Caco-2 (cell line): Measurements from ENCODE around the gene AK3. TPM values are rescaled to one million over a fixed set of nuclear protein-coding genes. Genes with fewer than 3 reads are reported as not detected.

Experiments
- BruUV-seq: library from RNA; stranded (reverse); fragments of 400-500 nt; replicated peaks from 2 replicates; lab custom pipeline; 2021; lab: Mats Ljungman, UMichigan
- CTCF ChIA-PET: fragments of 300-600 bp; sonication (Branson Sonifier 250); formaldehyde crosslinking; loops from one replicate; lab custom pipeline; 2022; ENCODE audit warnings: antibody characterized with exemption; lab: Charles Lee
- POLR2A ChIA-PET: fragments of 300-600 bp; sonication (Branson Sonifier 250); formaldehyde crosslinking; loops from one replicate; lab custom pipeline; 2022; ENCODE audit warnings: antibody characterized with exemption; lab: Charles Lee
- DNase-seq, 2 experiments: peaks; one replicate each; pipeline versions ENCODE4 v3.0.0 to v3.0.0-alpha.2; 2020 to 2022
- H3K27me3 ChIP-seq: replicated peaks from 2 replicates; pipeline ENCODE4 v1.6.0; 2011; ENCODE audit warnings: low read length; ENCODE audit not compliant: control insufficient read depth, insufficient read depth
- H3K36me3 ChIP-seq: 2 replicates; pipeline ENCODE4 v1.5.1; 2011; ENCODE audit warnings: low read length; ENCODE audit not compliant: control insufficient read depth, insufficient read depth
- H3K4me1 ChIP-seq: fragments of 250-450 bp; sonication (Bioruptor Pico); 2 replicates; pipeline ENCODE4 v1.5.1; 2020; ENCODE audit warnings: mild to moderate bottlenecking
- H3K4me3 ChIP-seq: 2 replicates; pipeline ENCODE4 v1.5.1; 2011; ENCODE audit warnings: low read depth, mild to moderate bottlenecking, control low read depth, low read length
- H3K9me3 ChIP-seq: fragments of 250-450 bp; sonication (Bioruptor Pico); 2 replicates; pipeline ENCODE4 v1.5.1; 2020; ENCODE audit warnings: mild to moderate bottlenecking, moderate library complexity
- H3K27ac Mint-ChIP-seq: one replicate; pipeline ENCODE4 v1.8.0; 2022; ENCODE audit warnings: mixed read lengths; ENCODE audit not compliant: unreplicated experiment
- H3K27me3 Mint-ChIP-seq: one replicate; pipeline ENCODE4 v1.8.0; 2022; ENCODE audit warnings: mixed read lengths; ENCODE audit not compliant: insufficient read depth, unreplicated experiment
- H3K36me3 Mint-ChIP-seq: one replicate; pipeline ENCODE4 v1.8.0; 2022; ENCODE audit warnings: mild to moderate bottlenecking, mixed read lengths; ENCODE audit not compliant: insufficient read depth, unreplicated experiment
- H3K4me1 Mint-ChIP-seq: one replicate; pipeline ENCODE4 v1.8.0; 2022; ENCODE audit warnings: low read depth, mixed read lengths; ENCODE audit not compliant: unreplicated experiment
- H3K4me3 Mint-ChIP-seq: one replicate; pipeline ENCODE4 v1.8.0; 2022; ENCODE audit warnings: mild to moderate bottlenecking, moderate library complexity, mixed read lengths; ENCODE audit not compliant: unreplicated experiment
- H3K9me3 Mint-ChIP-seq: one replicate; pipeline ENCODE4 v1.8.0; 2022; ENCODE audit warnings: mixed read lengths; ENCODE audit not compliant: unreplicated experiment
- intact Hi-C: fragments of 100-400 bp; cut with micrococcal nuclease; formaldehyde crosslinking; loops from one replicate; pipeline ENCODE4 v1.10.0; 2022; ENCODE audit not compliant: unreplicated experiment
- total RNA-seq: library from RNA; stranded (reverse); gene quantifications from 2 replicates; pipeline ENCODE4 v1.2.3, GENCODE V29; 2022
- TF ChIP-seq, protein P1 (sequence below), 2 experiments: fragments of 200-600 bp in 1 of 2; IDR thresholded peaks; 1 replicate in 1 of 2; 2 replicates in 1 of 2; pipeline versions ENCODE4 v1.5.1 to v1.8.0; 2011 to 2022; ENCODE audit warnings: antibody characterized with exemption in 1 of 2, control low read depth in 1 of 2, inconsistent platforms in 1 of 2, low read depth in 1 of 2, low read length in 1 of 2, mild to moderate bottlenecking in 1 of 2, moderate library complexity in 1 of 2; ENCODE audit not compliant: insufficient read depth in 1 of 2, severe bottlenecking in 1 of 2, unreplicated experiment in 1 of 2

AK3 gene
- total RNA-seq, 1 experiment from 2014 or later, result 32.0 TPM

DNA sequence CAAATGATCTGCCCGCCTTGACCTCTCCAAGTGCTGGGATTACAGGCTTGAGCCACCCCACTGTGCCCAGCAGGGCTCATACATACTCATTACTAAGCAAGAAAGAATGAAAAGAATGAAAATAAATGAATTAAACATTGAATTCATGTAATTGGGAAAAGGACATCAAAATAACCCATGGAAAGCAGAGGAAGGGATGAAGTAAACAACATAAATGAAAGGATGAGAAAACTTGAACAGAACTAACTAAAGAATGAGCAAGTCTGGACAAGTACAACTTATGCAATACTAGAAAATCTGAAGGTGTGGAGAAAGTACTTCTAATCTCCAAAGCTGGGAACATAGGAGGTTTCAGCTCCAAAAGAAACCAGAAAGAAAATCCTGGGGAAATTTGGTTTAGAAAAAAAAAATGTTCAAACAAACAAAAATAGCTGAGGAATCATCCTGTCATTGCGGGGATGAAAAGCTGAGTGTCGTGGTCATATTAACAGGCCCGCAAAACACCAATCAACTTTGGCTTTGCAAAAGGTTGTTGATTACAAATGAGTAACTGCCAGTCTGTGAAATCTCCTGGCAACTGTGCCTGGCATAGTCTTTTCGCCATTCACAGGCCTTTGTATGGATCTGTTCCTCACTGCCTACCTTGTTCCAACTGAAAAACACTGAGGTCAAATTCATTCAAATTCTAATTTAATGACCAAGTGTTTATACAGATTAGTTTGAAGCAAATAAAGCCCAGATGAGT is 2.3 kb upstream of the AK3 start:
- no peak overlapping the region for H3K27ac Mint-ChIP-seq
- H3K27me3 Mint-ChIP-seq, result peaks cover 4% of the 10 kb centered on the region
- CTCF ChIA-PET, result no interaction called here
- Histone ChIP-seq H3K4me1 (peaks cover 3% of the 10 kb centered on the region; the same call in 1 of the 2 replicates), H3K4me3 (no peak overlapping the region), H3K9me3 (no peaks in the 10 kb centered on the region), H3K36me3 (no peaks in the 10 kb centered on the region), H3K27me3 (no peaks in the 10 kb centered on the region)
- H3K9me3 Mint-ChIP-seq, result no peaks in the 10 kb centered on the region
- intact Hi-C loops, result loop anchor here (5.0 kb wide), 2 partner anchors 81 to 141 kb away; partner anchors contain the start of gene PLPP6
- BruUV-seq, result no TSS peak
- H3K4me3 Mint-ChIP-seq, result no peak overlapping the region
- no peak for DNase-seq
- no peaks in the 10 kb centered on the region for H3K4me1 Mint-ChIP-seq
- POLR2A ChIA-PET, result no interaction called here
- TF ChIP-seq, protein P1, sequence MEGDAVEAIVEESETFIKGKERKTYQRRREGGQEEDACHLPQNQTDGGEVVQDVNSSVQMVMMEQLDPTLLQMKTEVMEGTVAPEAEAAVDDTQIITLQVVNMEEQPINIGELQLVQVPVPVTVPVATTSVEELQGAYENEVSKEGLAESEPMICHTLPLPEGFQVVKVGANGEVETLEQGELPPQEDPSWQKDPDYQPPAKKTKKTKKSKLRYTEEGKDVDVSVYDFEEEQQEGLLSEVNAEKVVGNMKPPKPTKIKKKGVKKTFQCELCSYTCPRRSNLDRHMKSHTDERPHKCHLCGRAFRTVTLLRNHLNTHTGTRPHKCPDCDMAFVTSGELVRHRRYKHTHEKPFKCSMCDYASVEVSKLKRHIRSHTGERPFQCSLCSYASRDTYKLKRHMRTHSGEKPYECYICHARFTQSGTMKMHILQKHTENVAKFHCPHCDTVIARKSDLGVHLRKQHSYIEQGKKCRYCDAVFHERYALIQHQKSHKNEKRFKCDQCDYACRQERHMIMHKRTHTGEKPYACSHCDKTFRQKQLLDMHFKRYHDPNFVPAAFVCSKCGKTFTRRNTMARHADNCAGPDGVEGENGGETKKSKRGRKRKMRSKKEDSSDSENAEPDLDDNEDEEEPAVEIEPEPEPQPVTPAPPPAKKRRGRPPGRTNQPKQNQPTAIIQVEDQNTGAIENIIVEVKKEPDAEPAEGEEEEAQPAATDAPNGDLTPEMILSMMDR (IDR thresholded peaks at IDR 0.05; ENCODE audit: insufficient read depth in 1 of 2, low read depth in 1 of 2, low read length in 1 of 2, severe bottlenecking in 1 of 2, unreplicated experiment in 1 of 2), result no peak
- H3K36me3 Mint-ChIP-seq, result no peaks in the 10 kb centered on the region

DNA sequence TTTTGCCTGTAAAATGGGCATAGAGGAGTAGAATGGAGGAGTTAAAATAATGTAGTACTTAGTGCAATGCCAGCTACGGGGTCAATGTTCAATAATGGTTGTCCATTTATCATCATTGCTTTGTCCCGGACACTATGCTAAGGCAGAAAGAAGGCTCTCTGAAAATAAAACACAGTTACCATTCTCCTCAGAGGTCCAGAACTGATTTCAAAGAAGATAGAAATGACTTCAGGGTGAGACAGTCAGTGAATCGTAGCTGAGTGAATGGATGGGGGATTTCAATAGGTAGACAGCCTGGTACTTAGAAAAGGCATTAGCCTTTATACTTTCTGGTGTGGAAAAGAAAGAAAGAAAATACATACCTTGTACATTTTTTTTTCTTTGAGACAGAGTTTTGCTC is 1.2 kb upstream of the AK3 start:
- Mint-ChIP-seq H3K27me3 (peaks cover 4% of the 10 kb centered on the region), H3K27ac (no peak overlapping the region), H3K4me3 (no peak overlapping the region), H3K36me3 (no peaks in the 10 kb centered on the region), H3K9me3 (no peaks in the 10 kb centered on the region), H3K4me1 (no peaks in the 10 kb centered on the region)
- no TSS peak for BruUV-seq
- H3K27me3 ChIP-seq, result no peaks in the 10 kb centered on the region
- no peaks in the 10 kb centered on the region for H3K36me3 ChIP-seq
- ChIA-PET POLR2A (no interaction called here), CTCF (no interaction called here)
- no peaks in the 10 kb centered on the region for H3K9me3 ChIP-seq
- TF ChIP-seq, protein P1 (IDR thresholded peaks at IDR 0.05; ENCODE audit: insufficient read depth in 1 of 2, low read depth in 1 of 2, low read length in 1 of 2, severe bottlenecking in 1 of 2, unreplicated experiment in 1 of 2), result no peak
- peaks cover 3% of the 10 kb centered on the region; the same call in 1 of the 2 replicates for H3K4me1 ChIP-seq
- intact Hi-C loops, result loop anchor here (5.0 kb wide), 2 partner anchors 80 to 140 kb away; partner anchors contain the start of gene PLPP6
- H3K4me3 ChIP-seq, result no peak overlapping the region
- no peak for DNase-seq

DNA sequence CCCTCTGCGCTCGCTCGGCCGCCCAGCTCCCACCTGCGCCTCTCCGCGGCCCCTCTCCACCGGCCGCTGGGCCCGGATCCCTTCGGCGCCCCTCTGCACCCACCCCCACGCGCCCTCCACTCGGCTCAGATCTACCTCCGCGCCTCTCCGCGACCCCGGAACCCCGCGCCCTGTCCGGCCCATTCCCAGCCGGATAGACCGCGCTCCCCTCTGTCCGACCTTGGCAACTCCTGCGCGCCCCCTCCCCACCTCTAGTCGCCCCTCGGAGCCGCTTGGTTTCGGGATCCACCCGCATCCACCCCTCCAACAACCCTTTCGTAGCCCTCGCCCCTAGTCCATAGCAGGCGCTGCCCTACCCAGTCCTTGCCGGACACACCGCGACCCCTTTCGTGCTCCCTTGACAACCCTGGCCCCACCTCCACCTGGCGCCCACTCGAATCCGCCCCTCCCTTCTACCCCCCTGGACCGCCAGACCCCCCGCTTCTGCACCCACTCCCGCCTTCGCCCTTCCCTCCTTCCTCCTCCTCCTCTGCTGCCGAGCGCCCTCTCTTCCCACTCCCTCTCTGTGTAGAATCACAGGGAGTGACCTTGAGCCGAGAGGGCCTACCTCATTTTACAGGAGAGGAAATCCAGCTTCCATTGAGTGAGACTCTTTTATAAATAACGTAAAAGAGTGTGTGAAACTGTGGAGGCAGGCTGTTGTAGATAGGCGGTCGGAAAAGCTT is 525 bp upstream of the AK3 start:
- TF ChIP-seq, protein P1 (IDR thresholded peaks at IDR 0.05; ENCODE audit: insufficient read depth in 1 of 2, low read depth in 1 of 2, low read length in 1 of 2, severe bottlenecking in 1 of 2, unreplicated experiment in 1 of 2), result no peak
- no peak overlapping the region for H3K27ac Mint-ChIP-seq
- no peaks in the 10 kb centered on the region for H3K36me3 Mint-ChIP-seq
- H3K36me3 ChIP-seq, result no peaks in the 10 kb centered on the region
- DNase-seq, result peak in 1 of 2 experiments; percentile 7
- intact Hi-C loops, result loop anchor here (2.0 to 5.0 kb wide), 3 partner anchors 63 to 139 kb away; partner anchors contain the start of genes CDC37L1 and PLPP6
- no TSS peak for BruUV-seq
- CTCF ChIA-PET, result interaction anchor here (0.6 to 1.6 kb wide), 3 partner anchors 9 to 117 kb away, joined by 3 to 10 read pairs (median 3); no protein-coding TSS in a partner anchor
- H3K27me3 ChIP-seq, result no peaks in the 10 kb centered on the region
- H3K9me3 ChIP-seq, result no peaks in the 10 kb centered on the region
- peak overlapping the region; percentile 78 for H3K4me3 ChIP-seq
- peaks cover 4% of the 10 kb centered on the region for H3K27me3 Mint-ChIP-seq
- no peaks in the 10 kb centered on the region for H3K9me3 Mint-ChIP-seq
- no peaks in the 10 kb centered on the region for H3K4me1 Mint-ChIP-seq
- H3K4me3 Mint-ChIP-seq, result peak overlapping the region; percentile 91
- H3K4me1 ChIP-seq, result peaks cover 3% of the 10 kb centered on the region; the same call in 1 of the 2 replicates
- POLR2A ChIA-PET, result interaction anchor here (0.6 kb wide), 1 partner anchor 51 kb away, joined by 3 read pairs; the partner anchor contains the start of gene RCL1
